Upper lobe of left lung (tissue), 6 donors: Measurements from ENCODE around the gene AFF3. TPM values are rescaled to one million over a fixed set of nuclear protein-coding genes. Genes with fewer than 3 reads are reported as not detected.
"Not testable (repeated sequence)": the region's sequence is repeated elsewhere in the genome, so short reads cannot be mapped to it uniquely, and the experiment has no call there.

Experiments used
- ATAC-seq, 2 donors: fragments of 200-7000 bp; cut with Tn5 transposase; one replicate each; pipeline ENCODE4 v1.9.1; 2022; ENCODE audit warnings: mild to moderate bottlenecking in 2 of 2, moderate library complexity in 2 of 2; ENCODE audit not compliant: low FRiP score in 2 of 2
- DNase-seq, 2 donors: peaks; one replicate each; pipeline ENCODE4 v3.0.0-alpha.2; 2019 to 2020
- H3K27ac ChIP-seq, 4 donors: fragments of 200-600 bp; sonication (generic); one replicate each; pipeline ENCODE4 v1.5.1; 2016 to 2019
- H3K27me3 ChIP-seq, 4 donors: fragments of 200-600 bp; sonication (generic); one replicate each; pipeline ENCODE4 v1.5.1; 2017 to 2019
- H3K36me3 ChIP-seq, 4 donors: fragments of 200-600 bp; sonication (generic); one replicate each; pipeline ENCODE4 v1.5.1; 2016 to 2019
- H3K4me1 ChIP-seq, 4 donors: fragments of 200-600 bp; sonication (generic); one replicate each; pipeline ENCODE4 v1.5.1; 2018 to 2019
- H3K4me3 ChIP-seq, 4 donors: fragments of 200-600 bp; sonication (generic); one replicate each; pipeline ENCODE4 v1.5.1; 2017 to 2019; ENCODE audit warnings: mild to moderate bottlenecking in 2 of 4, moderate library complexity in 1 of 4
- H3K9me3 ChIP-seq, 4 donors: fragments of 200-600 bp; sonication (generic); one replicate each; pipeline ENCODE4 v1.5.1; 2018 to 2019
- EP300 ChIP-seq, 4 donors: sonication (generic); formaldehyde crosslinking; IDR thresholded peaks; one replicate each; pipeline ENCODE4 v1.5.1; 2017; ENCODE audit warnings: antibody characterized with exemption in 4 of 4, control low read depth in 2 of 4
- POLR2A ChIP-seq, 4 donors: fragments of 450-650 bp; IDR thresholded peaks; one replicate each; pipeline ENCODE4 v1.5.1; 2016 to 2017; ENCODE audit warnings: antibody characterized with exemption in 4 of 4, mild to moderate bottlenecking in 2 of 4
- POLR2AphosphoS5 ChIP-seq, 2 donors: sonication (generic); formaldehyde crosslinking; IDR thresholded peaks; one replicate each; pipeline ENCODE4 v1.5.1; 2017; ENCODE audit warnings: antibody characterized with exemption in 2 of 2
- WGBS, 2 donors: methylation state at CpG; one replicate each; pipeline ENCODE4 v1.1.5; 2017 to 2018; 5-methylcytosine and 5-hydroxymethylcytosine counted together
- total RNA-seq, 6 donors: library from RNA; depleted of rRNA in 4 of 6; stranded (reverse); fragments of >200 nt in 4 of 6; gene quantifications; one replicate each; pipeline versions ENCODE4 v1.1.0 to v1.2.1, GENCODE V29; 2016 to 2021
- TF ChIP-seq, protein P1 (sequence below), 6 experiments: fragments of 450-650 bp in 4 of 6; fragments of 200-600 bp in 2 of 6; sonication (generic) in 2 of 6; IDR thresholded peaks; one replicate each; pipeline ENCODE4 v1.5.1; 2016 to 2019; ENCODE audit warnings: antibody characterized with exemption in 6 of 6
- donor health status: DM: no; HTN: no; CAD: no; lungs with moderate emphysema.
- donor health status: DM: no; HTN: yes; CAD: no; lungs with severe emphysema.

AFF3 gene
- total RNA-seq, 6 donors from 2014 or later: 21.0 to 195 (median 47.9) TPM

DNA sequence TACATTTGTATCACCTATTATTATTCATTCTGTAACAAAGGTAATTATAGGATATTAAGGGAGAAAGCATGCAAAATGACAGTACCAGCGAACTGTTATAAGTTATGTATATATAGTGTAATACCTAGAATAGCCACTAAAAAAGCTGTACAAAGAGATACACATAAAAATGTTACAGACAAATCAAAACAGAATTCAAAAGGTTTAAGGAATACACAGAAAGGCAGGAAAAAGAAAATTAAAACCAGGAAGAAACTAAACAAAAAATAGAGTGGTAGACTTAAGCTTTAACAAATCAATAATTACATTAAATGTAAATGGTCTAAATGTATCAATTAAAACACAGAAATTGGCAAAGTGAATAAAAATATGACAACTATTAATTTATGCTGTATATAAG lies 476.1 kb downstream of the AFF3 start:
- Histone ChIP-seq H3K27ac (no peak overlapping the region), H3K27me3 (no peaks in the 10 kb centered on the region), H3K36me3 (no peaks in the 10 kb centered on the region), H3K4me3 (no peak overlapping the region), H3K4me1 (peaks cover 0 to 4% (median under 1%) of the 10 kb centered on the region in 4 donors), H3K9me3 (no peaks in the 10 kb centered on the region)
- 95 to 96% methylated on average over 1 of the region's 1 CpG for WGBS, 2 donors
- no peak for TF ChIP-seq EP300 (IDR thresholded peaks at IDR 0.05)
- TF ChIP-seq, protein P1, sequence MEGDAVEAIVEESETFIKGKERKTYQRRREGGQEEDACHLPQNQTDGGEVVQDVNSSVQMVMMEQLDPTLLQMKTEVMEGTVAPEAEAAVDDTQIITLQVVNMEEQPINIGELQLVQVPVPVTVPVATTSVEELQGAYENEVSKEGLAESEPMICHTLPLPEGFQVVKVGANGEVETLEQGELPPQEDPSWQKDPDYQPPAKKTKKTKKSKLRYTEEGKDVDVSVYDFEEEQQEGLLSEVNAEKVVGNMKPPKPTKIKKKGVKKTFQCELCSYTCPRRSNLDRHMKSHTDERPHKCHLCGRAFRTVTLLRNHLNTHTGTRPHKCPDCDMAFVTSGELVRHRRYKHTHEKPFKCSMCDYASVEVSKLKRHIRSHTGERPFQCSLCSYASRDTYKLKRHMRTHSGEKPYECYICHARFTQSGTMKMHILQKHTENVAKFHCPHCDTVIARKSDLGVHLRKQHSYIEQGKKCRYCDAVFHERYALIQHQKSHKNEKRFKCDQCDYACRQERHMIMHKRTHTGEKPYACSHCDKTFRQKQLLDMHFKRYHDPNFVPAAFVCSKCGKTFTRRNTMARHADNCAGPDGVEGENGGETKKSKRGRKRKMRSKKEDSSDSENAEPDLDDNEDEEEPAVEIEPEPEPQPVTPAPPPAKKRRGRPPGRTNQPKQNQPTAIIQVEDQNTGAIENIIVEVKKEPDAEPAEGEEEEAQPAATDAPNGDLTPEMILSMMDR (IDR thresholded peaks at IDR 0.05): no peak
- no peak for DNase-seq
- ATAC-seq: no peak

DNA sequence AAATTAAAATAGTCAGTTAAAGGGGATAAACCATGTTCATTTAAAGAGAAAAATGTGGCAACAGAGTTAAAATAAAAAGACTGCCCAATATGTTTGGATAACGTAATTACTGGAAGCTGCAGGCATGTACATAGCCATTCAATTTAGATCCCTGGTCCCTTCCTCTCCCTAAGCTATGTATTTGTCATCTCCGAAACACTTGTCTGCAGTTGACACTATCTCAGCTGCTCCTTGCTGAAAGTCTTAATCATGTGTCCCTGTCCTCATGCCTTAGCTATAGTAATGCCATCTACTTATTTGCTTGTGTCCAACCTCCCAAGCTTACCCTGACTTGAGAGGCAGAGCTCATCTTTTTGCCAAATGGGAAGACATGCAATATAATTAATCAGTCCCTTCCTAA lies 478.7 kb downstream of the AFF3 start:
- no peaks in the 10 kb centered on the region for H3K4me1 ChIP-seq
- ATAC-seq (no peak), DNase-seq (no peak)
- H3K9me3 ChIP-seq: no peaks in the 10 kb centered on the region
- TF ChIP-seq POLR2A (IDR thresholded peaks at IDR 0.05): no peak
- no peak overlapping the region for H3K27ac ChIP-seq
- H3K27me3 ChIP-seq: no peaks in the 10 kb centered on the region
- H3K36me3 ChIP-seq: no peaks in the 10 kb centered on the region
- H3K4me3 ChIP-seq: no peak overlapping the region
- 83 to 90% methylated on average over 2 of the region's 2 CpGs for WGBS, 2 donors

DNA sequence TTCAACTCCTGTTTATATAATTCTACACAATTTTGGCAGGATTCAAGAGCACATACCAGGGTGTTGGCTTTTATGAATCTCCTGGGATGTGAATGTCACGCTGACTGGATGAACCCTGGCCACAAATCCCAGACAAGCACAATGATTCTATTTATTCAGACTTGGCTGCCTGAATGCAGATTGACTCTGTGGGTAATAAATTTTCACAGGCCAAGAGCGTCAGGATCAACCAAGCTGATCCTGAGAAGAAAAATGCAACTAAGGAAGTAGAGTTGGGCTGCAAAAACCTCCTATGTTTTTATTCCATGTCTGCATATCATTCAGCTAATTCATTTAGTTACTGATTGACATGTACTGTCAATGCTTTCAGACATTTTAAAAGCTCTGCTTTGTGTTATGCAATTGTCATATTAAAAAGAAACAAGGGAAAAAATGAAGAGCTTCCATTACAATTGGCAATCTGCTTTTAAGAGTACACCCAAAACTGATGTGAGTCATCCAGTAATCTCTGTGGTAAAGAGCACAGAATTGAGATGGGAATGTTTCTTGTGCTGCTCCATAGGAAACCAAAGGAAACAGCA lies 479.5 kb downstream of the AFF3 start:
- Histone ChIP-seq H3K27ac (no peak overlapping the region), H3K4me3 (no peak overlapping the region), H3K4me1 (no peaks in the 10 kb centered on the region), H3K36me3 (no peaks in the 10 kb centered on the region), H3K27me3 (no peaks in the 10 kb centered on the region), H3K9me3 (no peaks in the 10 kb centered on the region)
- DNase-seq (no peak), ATAC-seq (peak in 1 of 2 donors; percentile 88)
- TF ChIP-seq POLR2AphosphoS5 (IDR thresholded peaks at IDR 0.05): no peak
- 34 to 66% methylated on average over 2 of the region's 2 CpGs for WGBS, 2 donors

DNA sequence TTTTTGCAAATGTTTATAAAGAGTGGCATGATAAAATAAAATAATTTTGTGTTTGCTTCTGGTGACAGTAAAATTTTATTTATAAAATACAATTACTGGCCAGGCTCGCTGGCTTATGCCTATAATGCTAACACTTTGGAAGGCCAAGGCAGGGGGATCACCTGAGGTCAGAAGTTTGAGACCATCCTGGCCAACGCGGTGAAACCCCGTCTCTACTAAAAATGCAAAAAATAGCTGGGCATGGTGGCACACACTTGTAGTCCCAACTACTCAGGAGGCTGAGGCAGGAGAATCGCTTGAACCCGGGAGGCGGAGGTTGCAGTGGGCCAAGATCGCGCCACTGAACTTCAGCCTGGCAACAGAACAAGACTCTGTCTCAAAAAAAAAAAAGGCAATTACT lies 480.6 kb downstream of the AFF3 start:
- not testable (repeated sequence) for H3K36me3 ChIP-seq, H3K27me3 ChIP-seq, H3K27ac ChIP-seq, ATAC-seq, H3K9me3 ChIP-seq, DNase-seq, H3K4me1 ChIP-seq, H3K4me3 ChIP-seq
- 95% methylated on average over 9 of the region's 9 CpGs for WGBS, 2 donors

DNA sequence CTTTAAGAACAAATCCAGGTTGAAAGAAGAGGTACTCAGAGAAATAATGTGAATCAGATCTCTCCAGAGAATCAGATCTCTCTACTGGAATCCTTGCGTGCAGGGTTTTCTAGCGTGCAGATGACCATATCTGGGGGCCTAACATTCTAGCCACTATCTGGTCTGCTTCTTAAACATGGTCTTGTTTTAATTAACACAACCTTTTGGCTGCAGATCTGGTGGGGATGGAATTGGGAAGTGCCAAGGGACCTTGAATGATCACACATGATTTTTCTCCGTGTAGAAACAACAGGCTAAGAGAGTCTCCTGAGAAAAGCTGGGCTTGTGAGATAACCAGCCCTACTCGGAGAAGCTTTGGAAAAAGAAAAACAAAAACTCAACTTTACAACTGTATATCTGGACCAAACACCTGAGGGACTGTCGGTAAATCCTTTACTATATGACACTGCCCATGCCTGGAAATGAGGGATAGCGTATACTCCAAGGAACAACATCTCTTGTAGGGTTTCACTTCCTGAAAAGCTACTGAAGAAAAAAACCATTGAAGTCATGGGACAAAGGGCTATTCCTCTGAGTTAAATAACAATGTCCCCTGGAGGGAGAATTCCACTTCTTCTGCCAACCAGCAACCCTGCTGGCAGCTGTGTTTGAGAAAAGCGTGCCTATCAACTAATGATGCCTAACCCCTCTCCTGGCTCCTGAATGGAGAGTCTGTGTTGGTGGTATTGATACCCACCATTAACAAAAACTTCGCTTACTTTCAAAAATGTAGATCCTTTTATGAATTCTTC lies 481.6 kb downstream of the AFF3 start:
- Histone ChIP-seq H3K4me3 (no peak overlapping the region), H3K9me3 (no peaks in the 10 kb centered on the region), H3K27ac (no peak overlapping the region), H3K4me1 (no peaks in the 10 kb centered on the region), H3K27me3 (no peaks in the 10 kb centered on the region), H3K36me3 (no peaks in the 10 kb centered on the region)
- TF ChIP-seq POLR2A (IDR thresholded peaks at IDR 0.05) (no peak), POLR2AphosphoS5 (IDR thresholded peaks at IDR 0.05) (no peak)
- TF ChIP-seq, protein P1 (IDR thresholded peaks at IDR 0.05): no peak
- no peak for DNase-seq
- WGBS, 2 donors: 76 to 91% methylated on average over 8 of the region's 8 CpGs
- no peak for ATAC-seq

DNA sequence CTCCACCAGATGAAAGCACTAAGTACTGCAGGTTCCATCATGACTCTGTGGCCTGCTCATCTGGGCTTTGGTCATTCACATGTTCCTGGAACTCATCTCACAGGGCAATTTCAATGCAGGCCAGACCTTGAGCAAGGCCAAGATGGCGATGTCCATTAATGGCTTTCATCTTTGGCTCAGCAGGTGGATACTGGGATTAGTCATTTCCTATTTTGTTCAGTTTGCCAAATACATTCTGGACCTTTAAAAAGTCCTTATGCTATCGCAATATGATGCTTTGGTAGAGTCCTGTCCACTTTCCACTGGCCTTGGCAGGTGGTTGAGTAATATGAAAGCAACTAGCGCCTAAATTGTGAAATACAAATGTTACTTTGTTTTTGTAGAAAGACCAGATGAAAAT lies 482.5 kb downstream of the AFF3 start:
- Histone ChIP-seq H3K9me3 (no peaks in the 10 kb centered on the region), H3K27ac (no peak overlapping the region), H3K4me3 (no peak overlapping the region), H3K36me3 (no peaks in the 10 kb centered on the region), H3K4me1 (no peaks in the 10 kb centered on the region), H3K27me3 (no peaks in the 10 kb centered on the region)
- TF ChIP-seq POLR2A (IDR thresholded peaks at IDR 0.05) (no peak), POLR2AphosphoS5 (IDR thresholded peaks at IDR 0.05) (no peak), EP300 (IDR thresholded peaks at IDR 0.05) (no peak)
- TF ChIP-seq, protein P1 (IDR thresholded peaks at IDR 0.05): no peak
- WGBS, 2 donors: 81 to 84% methylated on average over 3 of the region's 3 CpGs
- DNase-seq (no peak), ATAC-seq (no peak)
